ENCODE measurements around the gene ROBO1.

GRCh38 chr3:78906245-78906644 lies 861.6 kb downstream of the ROBO1 start:
- no peak for TF ChIP-seq CBX5 (IDR thresholded peaks at IDR 0.05; ENCODE audit: low read depth, low read length)
- TF ChIP-seq POLR2AphosphoS5 (IDR thresholded peaks at IDR 0.05; ENCODE audit: low read depth, low read length): no peak
- TF ChIP-seq CEBPB (IDR thresholded peaks at IDR 0.05; ENCODE audit: low read depth, low read length): no peak
- no peak for TF ChIP-seq ATF2 (IDR thresholded peaks at IDR 0.05; ENCODE audit: low read length)
- TF ChIP-seq SIN3A (conservative IDR thresholded peaks at IDR 0.05 in 1 of 2, IDR thresholded peaks at IDR 0.05 in 1 of 2; ENCODE audit: low read depth in 1 of 2, low read length in 2 of 2): no peak
- no peak for TF ChIP-seq CREB1 (IDR thresholded peaks at IDR 0.05)
- TF ChIP-seq CTCF (IDR thresholded peaks at IDR 0.05; ENCODE audit: control extremely low read depth in 1 of 3, insufficient read depth in 1 of 3, low read depth in 1 of 3, low read length in 3 of 3): no peak
